SK-N-SH treated with all-trans-retinoic acid at 6 μM for 48 hours (cell line): ENCODE measurements around the gene GDF11.

Experiments
- ATAC-seq: fragments of 200-7000 bp; cut with Tn5 transposase; 3 replicates; pipeline ENCODE4 v1.9.1; 2020; ENCODE audit warnings: mild to moderate bottlenecking, moderate library complexity
- ARNTL ChIP-seq: fragments of 450-650 bp; formaldehyde crosslinking; IDR thresholded peaks from 2 replicates; pipeline ENCODE4 v1.5.0; 2020; ENCODE audit warnings: low read depth, mild to moderate bottlenecking, moderate library complexity, borderline replicate concordance
- CSDC2 ChIP-seq: fragments of 250-450 bp; sonication (Bioruptor Pico); IDR thresholded peaks from 2 replicates; pipeline ENCODE4 v1.5.0; 2020; ENCODE audit warnings: mild to moderate bottlenecking, moderate library complexity
- ESRRG ChIP-seq: fragments of 250-450 bp; sonication (Bioruptor Pico); IDR thresholded peaks from 2 replicates; pipeline ENCODE4 v1.6.1; 2021; ENCODE audit warnings: mild to moderate bottlenecking
- GLIS3 ChIP-seq: fragments of 250-450 bp; sonication (Bioruptor Pico); IDR thresholded peaks from 2 replicates; pipeline ENCODE4 v1.5.0; 2020; ENCODE audit warnings: mild to moderate bottlenecking, moderate library complexity
- ISL1 ChIP-seq: fragments of 250-450 bp; sonication (Bioruptor Pico); IDR thresholded peaks from 2 replicates; pipeline ENCODE4 v2.1.2; 2022; ENCODE audit warnings: mild to moderate bottlenecking, moderate library complexity
- OSR1 ChIP-seq: fragments of 250-450 bp; sonication (Bioruptor Pico); IDR thresholded peaks from 2 replicates; pipeline ENCODE4 v1.8.0; 2022; ENCODE audit warnings: moderate library complexity, mild to moderate bottlenecking, inconsistent platforms
- PPARA ChIP-seq: fragments of 250-450 bp; sonication (Bioruptor Pico); IDR thresholded peaks from 2 replicates; pipeline ENCODE4 v1.5.0; 2020; ENCODE audit warnings: mild to moderate bottlenecking, borderline replicate concordance
- RARB ChIP-seq: fragments of 250-450 bp; sonication (Bioruptor Pico); IDR thresholded peaks from 2 replicates; pipeline ENCODE4 v1.8.0; 2021; ENCODE audit warnings: mild to moderate bottlenecking, moderate library complexity
- SNAI2 ChIP-seq: fragments of 250-450 bp; sonication (Bioruptor Pico); IDR thresholded peaks from 2 replicates; pipeline ENCODE4 v1.5.0; 2020; ENCODE audit warnings: mild to moderate bottlenecking, moderate library complexity
- TCF4 ChIP-seq: fragments of 250-450 bp; sonication (Bioruptor Pico); IDR thresholded peaks from 2 replicates; pipeline ENCODE4 v1.8.0; 2021; ENCODE audit warnings: mild to moderate bottlenecking, moderate library complexity, borderline replicate concordance
- TOX ChIP-seq: fragments of 250-450 bp; sonication (Bioruptor Pico); IDR thresholded peaks from 2 replicates; pipeline ENCODE4 v1.8.0; 2021; ENCODE audit warnings: mild to moderate bottlenecking, moderate library complexity, borderline replicate concordance
- ZC3H10 ChIP-seq: fragments of 250-450 bp; sonication (Bioruptor Pico); IDR thresholded peaks from 2 replicates; pipeline ENCODE4 v1.5.1; 2021; ENCODE audit warnings: mild to moderate bottlenecking, moderate library complexity
- ZFP3 ChIP-seq: fragments of 250-450 bp; sonication (Bioruptor Pico); IDR thresholded peaks from 2 replicates; pipeline ENCODE4 v1.5.0; 2020; ENCODE audit warnings: mild to moderate bottlenecking, moderate library complexity
- ZFP30 ChIP-seq: fragments of 450-650 bp; formaldehyde crosslinking; IDR thresholded peaks from 2 replicates; pipeline ENCODE4 v1.5.0; 2022; ENCODE audit warnings: mild to moderate bottlenecking, moderate library complexity
- ZNF565 ChIP-seq: fragments of 450-650 bp; formaldehyde crosslinking; conservative IDR thresholded peaks from 2 replicates; pipeline ENCODE4 v1.5.0; 2020; ENCODE audit warnings: low read depth, mild to moderate bottlenecking, moderate library complexity
- ZNF70 ChIP-seq: fragments of 450-650 bp; formaldehyde crosslinking; IDR thresholded peaks from 2 replicates; pipeline ENCODE4 v1.5.0; 2020; ENCODE audit warnings: mild to moderate bottlenecking, moderate library complexity
- ZNF8 ChIP-seq: fragments of 450-650 bp; formaldehyde crosslinking; IDR thresholded peaks from 2 replicates; pipeline ENCODE4 v1.5.0; 2020; ENCODE audit warnings: mild to moderate bottlenecking, moderate library complexity
- TF ChIP-seq, protein P1 (sequence below): fragments of 250-450 bp; sonication (Bioruptor Pico); IDR thresholded peaks from 2 replicates; pipeline ENCODE4 v1.5.1; 2020; ENCODE audit warnings: low read depth, mild to moderate bottlenecking, moderate library complexity
- TF ChIP-seq, protein P2 (sequence below): fragments of 250-450 bp; sonication (Bioruptor Pico); IDR thresholded peaks from 2 replicates; pipeline ENCODE4 v1.8.0; 2020; ENCODE audit warnings: mild to moderate bottlenecking, moderate library complexity, borderline replicate concordance
- TF ChIP-seq, protein P3 (sequence below): fragments of 250-450 bp; sonication (Bioruptor Pico); IDR thresholded peaks from 2 replicates; pipeline ENCODE4 v1.5.0; 2020; ENCODE audit warnings: mild to moderate bottlenecking, moderate library complexity
- TF ChIP-seq, protein P4 (sequence below): fragments of 250-450 bp; sonication (Bioruptor Pico); IDR thresholded peaks from 2 replicates; pipeline ENCODE4 v1.8.0; 2021; ENCODE audit warnings: low read depth, mild to moderate bottlenecking, moderate library complexity, borderline replicate concordance
- TF ChIP-seq, protein P5 (sequence below): fragments of 250-450 bp; sonication (Bioruptor Pico); IDR thresholded peaks from 2 replicates; pipeline ENCODE4 v1.5.1; 2021; ENCODE audit warnings: mild to moderate bottlenecking, moderate library complexity

GDF11 gene

DNA sequence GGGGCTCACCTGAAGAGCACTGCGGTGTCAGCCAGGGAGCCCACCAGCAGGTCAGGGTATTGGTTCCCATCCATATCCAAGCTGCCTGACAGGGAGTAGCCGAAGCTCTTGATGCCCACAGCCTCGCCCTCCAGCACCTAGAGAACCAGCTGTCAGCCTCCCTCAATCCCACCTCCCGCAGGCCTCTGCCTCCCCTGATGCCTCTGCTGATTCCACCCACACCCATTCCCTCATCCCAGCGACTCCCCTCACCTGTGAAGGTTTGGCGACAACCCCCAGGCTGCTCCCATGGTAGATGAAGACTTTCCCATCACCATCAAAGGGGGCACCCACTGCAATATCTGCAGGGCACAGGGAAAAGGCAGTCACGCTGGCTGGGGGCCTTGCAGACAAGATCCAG lies 45.2 kb upstream of the GDF11 start (continued):
- TF ChIP-seq, protein P1, sequence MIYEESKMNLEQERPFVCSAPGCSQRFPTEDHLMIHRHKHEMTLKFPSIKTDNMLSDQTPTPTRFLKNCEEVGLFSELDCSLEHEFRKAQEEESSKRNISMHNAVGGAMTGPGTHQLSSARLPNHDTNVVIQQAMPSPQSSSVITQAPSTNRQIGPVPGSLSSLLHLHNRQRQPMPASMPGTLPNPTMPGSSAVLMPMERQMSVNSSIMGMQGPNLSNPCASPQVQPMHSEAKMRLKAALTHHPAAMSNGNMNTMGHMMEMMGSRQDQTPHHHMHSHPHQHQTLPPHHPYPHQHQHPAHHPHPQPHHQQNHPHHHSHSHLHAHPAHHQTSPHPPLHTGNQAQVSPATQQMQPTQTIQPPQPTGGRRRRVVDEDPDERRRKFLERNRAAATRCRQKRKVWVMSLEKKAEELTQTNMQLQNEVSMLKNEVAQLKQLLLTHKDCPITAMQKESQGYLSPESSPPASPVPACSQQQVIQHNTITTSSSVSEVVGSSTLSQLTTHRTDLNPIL = no peak
- TF ChIP-seq ZFP30 (CRISPR knock-in tag) = no peak
- TF ChIP-seq ZNF8 = no peak
- no peak for TF ChIP-seq PPARA

DNA sequence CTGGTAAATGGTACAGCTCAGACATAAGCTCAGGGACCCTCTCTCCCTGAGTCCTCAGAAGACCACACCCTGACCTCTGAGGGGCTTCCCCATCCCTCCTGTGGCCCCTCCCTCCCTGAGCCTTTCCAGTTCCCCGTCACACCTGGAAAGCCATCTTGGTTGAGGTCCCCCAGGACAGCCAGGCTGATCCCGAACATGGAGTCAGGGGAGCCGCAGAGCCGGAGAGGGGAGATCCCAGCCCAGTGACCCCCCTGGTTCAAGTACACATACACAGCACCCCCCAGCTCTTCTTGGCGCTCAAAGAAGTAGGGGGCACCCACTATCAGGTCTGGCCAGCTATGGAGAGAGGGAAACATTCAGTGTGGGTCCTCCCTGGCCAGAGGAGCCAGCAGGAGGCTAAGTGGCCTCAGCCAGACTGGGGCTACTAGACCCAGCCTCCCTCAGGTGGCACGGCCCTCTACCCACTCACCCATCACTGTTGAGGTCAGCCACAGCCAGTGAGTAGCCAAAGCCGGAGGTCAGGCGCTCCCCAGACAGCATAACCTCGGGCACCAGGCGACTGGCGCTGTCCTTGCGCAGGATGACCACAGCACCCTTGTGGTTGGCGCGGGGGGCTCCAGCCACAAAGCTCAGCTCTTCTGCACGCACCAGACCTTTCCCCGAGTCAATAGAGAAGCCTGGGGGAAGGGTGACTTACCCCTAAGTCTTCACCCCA lies 44.5 kb upstream of the GDF11 start:
- TF ChIP-seq ZNF8 (no peak), ZFP3 (CRISPR knock-in tag) (no peak), ESRRG (CRISPR knock-in tag) (no peak), ISL1 (CRISPR knock-in tag) (no peak), SNAI2 (CRISPR knock-in tag) (no peak), PPARA (no peak), GLIS3 (CRISPR knock-in tag) (no peak), ARNTL (no peak), TOX (CRISPR knock-in tag) (no peak), ZFP30 (CRISPR knock-in tag) (no peak)
- TF ChIP-seq, protein P2, sequence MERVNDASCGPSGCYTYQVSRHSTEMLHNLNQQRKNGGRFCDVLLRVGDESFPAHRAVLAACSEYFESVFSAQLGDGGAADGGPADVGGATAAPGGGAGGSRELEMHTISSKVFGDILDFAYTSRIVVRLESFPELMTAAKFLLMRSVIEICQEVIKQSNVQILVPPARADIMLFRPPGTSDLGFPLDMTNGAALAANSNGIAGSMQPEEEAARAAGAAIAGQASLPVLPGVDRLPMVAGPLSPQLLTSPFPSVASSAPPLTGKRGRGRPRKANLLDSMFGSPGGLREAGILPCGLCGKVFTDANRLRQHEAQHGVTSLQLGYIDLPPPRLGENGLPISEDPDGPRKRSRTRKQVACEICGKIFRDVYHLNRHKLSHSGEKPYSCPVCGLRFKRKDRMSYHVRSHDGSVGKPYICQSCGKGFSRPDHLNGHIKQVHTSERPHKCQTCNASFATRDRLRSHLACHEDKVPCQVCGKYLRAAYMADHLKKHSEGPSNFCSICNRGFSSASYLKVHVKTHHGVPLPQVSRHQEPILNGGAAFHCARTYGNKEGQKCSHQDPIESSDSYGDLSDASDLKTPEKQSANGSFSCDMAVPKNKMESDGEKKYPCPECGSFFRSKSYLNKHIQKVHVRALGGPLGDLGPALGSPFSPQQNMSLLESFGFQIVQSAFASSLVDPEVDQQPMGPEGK (CRISPR knock-in tag) = no peak
- TF ChIP-seq, protein P3, sequence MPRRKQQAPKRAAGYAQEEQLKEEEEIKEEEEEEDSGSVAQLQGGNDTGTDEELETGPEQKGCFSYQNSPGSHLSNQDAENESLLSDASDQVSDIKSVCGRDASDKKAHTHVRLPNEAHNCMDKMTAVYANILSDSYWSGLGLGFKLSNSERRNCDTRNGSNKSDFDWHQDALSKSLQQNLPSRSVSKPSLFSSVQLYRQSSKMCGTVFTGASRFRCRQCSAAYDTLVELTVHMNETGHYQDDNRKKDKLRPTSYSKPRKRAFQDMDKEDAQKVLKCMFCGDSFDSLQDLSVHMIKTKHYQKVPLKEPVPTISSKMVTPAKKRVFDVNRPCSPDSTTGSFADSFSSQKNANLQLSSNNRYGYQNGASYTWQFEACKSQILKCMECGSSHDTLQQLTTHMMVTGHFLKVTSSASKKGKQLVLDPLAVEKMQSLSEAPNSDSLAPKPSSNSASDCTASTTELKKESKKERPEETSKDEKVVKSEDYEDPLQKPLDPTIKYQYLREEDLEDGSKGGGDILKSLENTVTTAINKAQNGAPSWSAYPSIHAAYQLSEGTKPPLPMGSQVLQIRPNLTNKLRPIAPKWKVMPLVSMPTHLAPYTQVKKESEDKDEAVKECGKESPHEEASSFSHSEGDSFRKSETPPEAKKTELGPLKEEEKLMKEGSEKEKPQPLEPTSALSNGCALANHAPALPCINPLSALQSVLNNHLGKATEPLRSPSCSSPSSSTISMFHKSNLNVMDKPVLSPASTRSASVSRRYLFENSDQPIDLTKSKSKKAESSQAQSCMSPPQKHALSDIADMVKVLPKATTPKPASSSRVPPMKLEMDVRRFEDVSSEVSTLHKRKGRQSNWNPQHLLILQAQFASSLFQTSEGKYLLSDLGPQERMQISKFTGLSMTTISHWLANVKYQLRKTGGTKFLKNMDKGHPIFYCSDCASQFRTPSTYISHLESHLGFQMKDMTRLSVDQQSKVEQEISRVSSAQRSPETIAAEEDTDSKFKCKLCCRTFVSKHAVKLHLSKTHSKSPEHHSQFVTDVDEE (CRISPR knock-in tag) = no peak
- no peak for ATAC-seq

DNA sequence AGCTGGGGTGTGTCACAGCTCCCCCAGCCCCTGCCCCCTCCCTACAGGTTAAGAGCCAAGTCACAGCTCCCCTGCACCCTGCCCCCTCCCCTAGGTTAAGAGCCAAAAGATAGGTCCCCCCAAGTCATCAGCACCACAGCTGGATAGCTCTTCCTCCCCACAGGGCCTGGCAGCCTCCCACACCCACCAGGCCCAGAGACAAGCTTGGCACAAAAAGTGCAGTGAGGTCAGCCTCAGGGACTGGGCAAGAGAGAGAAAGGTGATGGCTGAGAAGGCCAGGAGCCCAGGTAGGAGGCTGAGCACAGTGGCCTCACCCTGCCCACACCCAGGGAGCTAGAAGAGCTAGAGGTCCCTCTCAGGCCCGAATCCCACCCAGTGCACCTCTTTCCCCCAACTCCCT lies 44.0 kb upstream of the GDF11 start:
- TF ChIP-seq ZFP30 (CRISPR knock-in tag) (no peak), TOX (CRISPR knock-in tag) (no peak), ZNF8 (no peak), PPARA (no peak), OSR1 (CRISPR knock-in tag) (no peak), ESRRG (CRISPR knock-in tag) (no peak), ZC3H10 (CRISPR knock-in tag) (no peak), GLIS3 (CRISPR knock-in tag) (no peak), TCF4 (CRISPR knock-in tag) (no peak), CSDC2 (CRISPR knock-in tag) (no peak), RARB (CRISPR knock-in tag) (no peak), ZFP3 (CRISPR knock-in tag) (no peak), ZNF565 (CRISPR knock-in tag) (no peak), ZNF70 (CRISPR knock-in tag) (no peak)
- TF ChIP-seq, protein P2 (CRISPR knock-in tag) = no peak
- TF ChIP-seq, protein P3 (CRISPR knock-in tag) = no peak
- TF ChIP-seq, protein P1 = no peak
- TF ChIP-seq, protein P4, sequence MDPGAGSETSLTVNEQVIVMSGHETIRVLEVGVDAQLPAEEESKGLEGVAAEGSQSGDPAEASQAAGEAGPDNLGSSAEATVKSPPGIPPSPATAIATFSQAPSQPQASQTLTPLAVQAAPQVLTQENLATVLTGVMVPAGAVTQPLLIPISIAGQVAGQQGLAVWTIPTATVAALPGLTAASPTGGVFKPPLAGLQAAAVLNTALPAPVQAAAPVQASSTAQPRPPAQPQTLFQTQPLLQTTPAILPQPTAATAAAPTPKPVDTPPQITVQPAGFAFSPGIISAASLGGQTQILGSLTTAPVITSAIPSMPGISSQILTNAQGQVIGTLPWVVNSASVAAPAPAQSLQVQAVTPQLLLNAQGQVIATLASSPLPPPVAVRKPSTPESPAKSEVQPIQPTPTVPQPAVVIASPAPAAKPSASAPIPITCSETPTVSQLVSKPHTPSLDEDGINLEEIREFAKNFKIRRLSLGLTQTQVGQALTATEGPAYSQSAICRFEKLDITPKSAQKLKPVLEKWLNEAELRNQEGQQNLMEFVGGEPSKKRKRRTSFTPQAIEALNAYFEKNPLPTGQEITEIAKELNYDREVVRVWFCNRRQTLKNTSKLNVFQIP (CRISPR knock-in tag) = no peak
- TF ChIP-seq, protein P5, sequence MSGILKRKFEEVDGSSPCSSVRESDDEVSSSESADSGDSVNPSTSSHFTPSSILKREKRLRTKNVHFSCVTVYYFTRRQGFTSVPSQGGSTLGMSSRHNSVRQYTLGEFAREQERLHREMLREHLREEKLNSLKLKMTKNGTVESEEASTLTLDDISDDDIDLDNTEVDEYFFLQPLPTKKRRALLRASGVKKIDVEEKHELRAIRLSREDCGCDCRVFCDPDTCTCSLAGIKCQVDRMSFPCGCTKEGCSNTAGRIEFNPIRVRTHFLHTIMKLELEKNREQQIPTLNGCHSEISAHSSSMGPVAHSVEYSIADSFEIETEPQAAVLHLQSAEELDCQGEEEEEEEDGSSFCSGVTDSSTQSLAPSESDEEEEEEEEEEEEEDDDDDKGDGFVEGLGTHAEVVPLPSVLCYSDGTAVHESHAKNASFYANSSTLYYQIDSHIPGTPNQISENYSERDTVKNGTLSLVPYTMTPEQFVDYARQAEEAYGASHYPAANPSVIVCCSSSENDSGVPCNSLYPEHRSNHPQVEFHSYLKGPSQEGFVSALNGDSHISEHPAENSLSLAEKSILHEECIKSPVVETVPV = no peak
- ATAC-seq = no peak
